Keratinocyte (primary cell): Measurements from ENCODE around the gene IL18RAP.

Source experiments
- CTCF ChIP-seq, 3 experiments: IDR thresholded peaks in 1 of 3; conservative IDR thresholded peaks in 1 of 3; optimal IDR thresholded peaks in 1 of 3; 2 replicates in 2 of 3; 3 replicates in 1 of 3; pipeline versions ENCODE3 to v1.5.1; 2011; ENCODE audit warnings: low read length in 3 of 3, mild to moderate bottlenecking in 3 of 3, moderate library complexity in 2 of 3, control low read depth in 1 of 3, inconsistent platforms in 1 of 3; ENCODE audit not compliant: insufficient read depth in 2 of 3; ENCODE audit errors: extremely low read depth in 1 of 3
- EZH2 ChIP-seq: IDR thresholded peaks from one replicate; pipeline ENCODE4 v1.6.1; 2012; ENCODE audit warnings: inconsistent platforms, mild to moderate bottlenecking, low read length, moderate library complexity

GRCh38 chr2:102492006-102492405 lies 69.0 kb downstream of the IL18RAP start:
- no peak for TF ChIP-seq CTCF (optimal IDR thresholded peaks at IDR 0.05 in 1 of 3, IDR thresholded peaks at IDR 0.05 in 1 of 3, conservative IDR thresholded peaks at IDR 0.05 in 1 of 3; ENCODE audit: extremely low read depth in 1 of 3, insufficient read depth in 2 of 3, low read length in 3 of 3)
- no peak for TF ChIP-seq EZH2
